K562 (cell line): ENCODE results near the gene SLC25A36.

Experiments
- ARID1B ChIP-seq: fragments of 450-650 bp; IDR thresholded peaks from 2 replicates; pipeline ENCODE4 v1.6.1; 2016; ENCODE audit warnings: antibody characterized with exemption, mild to moderate bottlenecking, inconsistent platforms
- ATF4 ChIP-seq: fragments of 450-650 bp; formaldehyde crosslinking; IDR thresholded peaks from 2 replicates; pipeline ENCODE4 v1.4.0; 2022; ENCODE audit warnings: mild to moderate bottlenecking, moderate library complexity
- BRCA1 ChIP-seq, 2 experiments: fragments of 450-650 bp in 1 of 2; sonication (generic) in 1 of 2; formaldehyde crosslinking in 1 of 2; IDR thresholded peaks; 2 replicates each; pipeline versions ENCODE4 v1.5.0 to v1.6.1; 2017 to 2020; ENCODE audit warnings: mild to moderate bottlenecking in 1 of 2, missing genetic modification reagents in 1 of 2
- CTCF ChIP-seq, 3 experiments: IDR thresholded peaks in 2 of 3; conservative IDR thresholded peaks in 1 of 3; 2 replicates each; pipeline ENCODE4 v1.5.1; 2011 to 2012; ENCODE audit warnings: low read length in 3 of 3, mild to moderate bottlenecking in 3 of 3, control low read depth in 2 of 3, improper control_type of control experiment in 1 of 3, inconsistent platforms in 1 of 3, low read depth in 1 of 3, mixed read lengths in 1 of 3, moderate library complexity in 1 of 3; ENCODE audit not compliant: insufficient read depth in 2 of 3
- EZH2 ChIP-seq: IDR thresholded peaks from 2 replicates; pipeline ENCODE4 v1.6.1; 2012; ENCODE audit warnings: low read depth, mild to moderate bottlenecking, inconsistent platforms, low read length, borderline replicate concordance
- GTF3C2 ChIP-seq: IDR thresholded peaks from 3 replicates; pipeline ENCODE4 v1.6.1; 2011; ENCODE audit warnings: borderline replicate concordance, mild to moderate bottlenecking, moderate library complexity; ENCODE audit not compliant: insufficient read length; ENCODE audit errors: extremely low read depth
- HNRNPUL1 ChIP-seq: fragments of 200-400 bp; formaldehyde crosslinking; IDR thresholded peaks from 2 replicates; pipeline ENCODE4 v1.6.1; 2017; ENCODE audit warnings: low read length
- NR1H2 ChIP-seq: sonication (generic); formaldehyde crosslinking; IDR thresholded peaks from 2 replicates; pipeline ENCODE4 v1.4.0; 2020; ENCODE audit warnings: mild to moderate bottlenecking, missing genetic modification reagents
- POLR2A ChIP-seq: fragments of 450-650 bp; conservative IDR thresholded peaks from 2 replicates; pipeline ENCODE4 v1.6.1; 2016
- POLR2AphosphoS5 ChIP-seq: IDR thresholded peaks from 2 replicates; pipeline ENCODE4 v1.6.1; 2011; ENCODE audit warnings: mild to moderate bottlenecking, low read depth, low read length, moderate library complexity; ENCODE audit not compliant: control insufficient read depth, insufficient read depth
- TRIM28 ChIP-seq: fragments of 450-650 bp; IDR thresholded peaks from 2 replicates; pipeline ENCODE4 v1.6.1; 2017

GRCh38 chr3:140931016-140931454, 10.6 kb upstream of the SLC25A36 start:
- TF ChIP-seq GTF3C2 (no peak), CTCF (IDR thresholded peaks at IDR 0.05 in 2 of 3, conservative IDR thresholded peaks at IDR 0.05 in 1 of 3; ENCODE audit: insufficient read depth in 2 of 3, low read depth in 1 of 3, low read length in 3 of 3) (no peak), TRIM28 (no peak), ARID1B (no peak), POLR2AphosphoS5 (no peak), BRCA1 (IDR thresholded peaks at IDR 0.05) (no peak), BRCA1 (CRISPR knock-in tag; IDR thresholded peaks at IDR 0.05) (no peak), NR1H2 (CRISPR knock-in tag) (no peak), HNRNPUL1 (no peak), POLR2A (no peak), EZH2 (no peak), ATF4 (CRISPR knock-in tag) (no peak)
